Measurements from ENCODE around the gene UGT3A1.

- TF ChIP-seq CTCF (IDR thresholded peaks at IDR 0.05) (no peak), POLR2A (IDR thresholded peaks at IDR 0.05) (no peak), POLR2AphosphoS5 (IDR thresholded peaks at IDR 0.05) (no peak)
Measured at GRCh38 chr5:36027711-36028110, 36.5 kb upstream of the UGT3A1 start.
